ENCODE measurements around the gene UST.

GRCh38 chr6:148999929-149000468 lies 253.2 kb downstream of the UST start:
- TF ChIP-seq POLR2A (IDR thresholded peaks at IDR 0.05; ENCODE audit: low read length) (no peak), GATA1 (IDR thresholded peaks at IDR 0.05; ENCODE audit: low read depth, low read length) (no peak)

Data from erythroblast (primary cell).